Ovary (tissue), 3 donors: ENCODE data around the gene OR2T5.
"Not testable (repeated sequence)": the region's sequence is repeated elsewhere in the genome, so short reads cannot be mapped to it uniquely, and the experiment has no call there.

ENCODE experiments used
- EP300 ChIP-seq: sonication (generic); formaldehyde crosslinking; IDR thresholded peaks from one replicate; pipeline ENCODE4 v1.6.1; 2017; ENCODE audit warnings: antibody characterized with exemption
- POLR2A ChIP-seq: fragments of 450-650 bp; IDR thresholded peaks from one replicate; pipeline ENCODE4 v1.6.1; 2017; ENCODE audit warnings: antibody characterized with exemption, mild to moderate bottlenecking, moderate library complexity
- TF ChIP-seq, protein P1 (sequence below), 3 donors: fragments of 450-650 bp in 2 of 3; fragments of 200-600 bp in 1 of 3; IDR thresholded peaks; one replicate each; pipeline versions ENCODE4 v1.5.1 to v1.8.0; 2016 to 2022; ENCODE audit warnings: antibody characterized with exemption in 3 of 3, mild to moderate bottlenecking in 1 of 3
- donor health status: DM: no; HTN: no; CAD: no.

DNA sequence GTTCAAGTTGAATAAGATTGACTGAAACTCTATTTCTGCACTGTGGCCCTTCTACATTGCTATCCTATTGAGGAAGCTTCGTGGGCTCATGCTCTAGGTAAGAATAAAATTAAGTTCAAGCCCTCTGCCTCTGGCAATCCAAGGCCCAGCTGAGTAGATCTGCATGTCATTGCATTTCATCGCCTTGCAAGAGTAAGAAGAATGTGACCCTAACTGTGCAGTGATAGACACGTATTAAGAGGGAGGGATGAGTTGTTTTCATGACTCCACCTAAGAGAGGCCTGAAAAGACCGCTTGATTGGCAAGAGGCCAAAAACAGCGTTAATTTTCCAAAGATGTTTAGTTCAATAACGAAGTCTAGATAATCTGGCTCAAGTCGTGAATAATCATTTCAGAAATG is 29.3 kb upstream of the OR2T5 start:
- TF ChIP-seq, protein P1, sequence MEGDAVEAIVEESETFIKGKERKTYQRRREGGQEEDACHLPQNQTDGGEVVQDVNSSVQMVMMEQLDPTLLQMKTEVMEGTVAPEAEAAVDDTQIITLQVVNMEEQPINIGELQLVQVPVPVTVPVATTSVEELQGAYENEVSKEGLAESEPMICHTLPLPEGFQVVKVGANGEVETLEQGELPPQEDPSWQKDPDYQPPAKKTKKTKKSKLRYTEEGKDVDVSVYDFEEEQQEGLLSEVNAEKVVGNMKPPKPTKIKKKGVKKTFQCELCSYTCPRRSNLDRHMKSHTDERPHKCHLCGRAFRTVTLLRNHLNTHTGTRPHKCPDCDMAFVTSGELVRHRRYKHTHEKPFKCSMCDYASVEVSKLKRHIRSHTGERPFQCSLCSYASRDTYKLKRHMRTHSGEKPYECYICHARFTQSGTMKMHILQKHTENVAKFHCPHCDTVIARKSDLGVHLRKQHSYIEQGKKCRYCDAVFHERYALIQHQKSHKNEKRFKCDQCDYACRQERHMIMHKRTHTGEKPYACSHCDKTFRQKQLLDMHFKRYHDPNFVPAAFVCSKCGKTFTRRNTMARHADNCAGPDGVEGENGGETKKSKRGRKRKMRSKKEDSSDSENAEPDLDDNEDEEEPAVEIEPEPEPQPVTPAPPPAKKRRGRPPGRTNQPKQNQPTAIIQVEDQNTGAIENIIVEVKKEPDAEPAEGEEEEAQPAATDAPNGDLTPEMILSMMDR (IDR thresholded peaks at IDR 0.05) = not testable (repeated sequence)
- TF ChIP-seq POLR2A, EP300: not testable (repeated sequence)
